ENCODE data around the gene CFAP77. TPM values are rescaled to one million over a fixed set of nuclear protein-coding genes. Genes with fewer than 3 reads are reported as not detected.

The CFAP77 gene
- total and polyA plus RNA-seq, 2 donors from 2014 or later: 0.50 TPM; not detected in 1

GRCh38 chr9:132609829-132610228 lies 199.8 kb downstream of the CFAP77 start:
- Histone ChIP-seq H3K9ac (ENCODE audit: low read length in 3 of 3) (no peak overlapping the region), H3K4me1 (ENCODE audit: control insufficient read depth in 2 of 3, insufficient read depth in 2 of 3, low read depth in 1 of 3, low read length in 3 of 3) (no peaks in the 10 kb centered on the region), H3K36me3 (ENCODE audit: control insufficient read depth in 2 of 3, insufficient read depth in 3 of 3, low read length in 3 of 3) (peaks cover 2 to 25% (median 17%) of the 10 kb centered on the region in 3 donors), H3K9me3 (ENCODE audit: control insufficient read depth in 2 of 3, insufficient read depth in 1 of 3, low read length in 3 of 3) (no peaks in the 10 kb centered on the region), H3K4me3 (ENCODE audit: low read length in 3 of 3) (no peak overlapping the region), H3K27ac (ENCODE audit: low read depth in 2 of 2, low read length in 2 of 2) (no peak overlapping the region), H3K27me3 (ENCODE audit: control insufficient read depth, insufficient read depth, low read length) (no peaks in the 10 kb centered on the region)
- TF ChIP-seq CTCF (IDR thresholded peaks at IDR 0.05; ENCODE audit: borderline replicate concordance, extremely low read depth, insufficient read depth): no peak
- intact Hi-C loops (cut with DNase I): no loop called here
- DNase-seq (no peak), FAIRE-seq (no peak)

- Histone ChIP-seq H3K9me3 (ENCODE audit: control insufficient read depth in 2 of 3, insufficient read depth in 1 of 3, low read length in 3 of 3) (no peaks in the 10 kb centered on the region), H3K4me1 (ENCODE audit: control insufficient read depth in 2 of 3, insufficient read depth in 2 of 3, low read depth in 1 of 3, low read length in 3 of 3) (no peaks in the 10 kb centered on the region), H3K27me3 (ENCODE audit: control insufficient read depth, insufficient read depth, low read length) (no peaks in the 10 kb centered on the region), H3K36me3 (ENCODE audit: control insufficient read depth in 2 of 3, insufficient read depth in 3 of 3, low read length in 3 of 3) (peaks cover 2 to 25% (median 20%) of the 10 kb centered on the region in 3 donors), H3K27ac (ENCODE audit: low read depth in 2 of 2, low read length in 2 of 2) (no peak overlapping the region), H3K9ac (ENCODE audit: low read length in 3 of 3) (no peak overlapping the region), H3K4me3 (ENCODE audit: low read length in 3 of 3) (no peak overlapping the region)
- TF ChIP-seq CTCF (IDR thresholded peaks at IDR 0.05; ENCODE audit: borderline replicate concordance, extremely low read depth, insufficient read depth): no peak
- intact Hi-C loops (cut with DNase I): no loop called here
- no peak for FAIRE-seq
- no peak for DNase-seq
Measured at GRCh38 chr9:132610661-132611060, 200.7 kb downstream of the CFAP77 start.

GRCh38 chr9:132614324-132614723 lies 204.3 kb downstream of the CFAP77 start:
- DNase-seq: no peak
- Histone ChIP-seq H3K36me3 (ENCODE audit: control insufficient read depth in 2 of 3, insufficient read depth in 3 of 3, low read length in 3 of 3) (peaks cover 2 to 27% (median 21%) of the 10 kb centered on the region in 3 donors), H3K27ac (ENCODE audit: low read depth in 2 of 2, low read length in 2 of 2) (no peak overlapping the region), H3K9me3 (ENCODE audit: control insufficient read depth in 2 of 3, insufficient read depth in 1 of 3, low read length in 3 of 3) (no peaks in the 10 kb centered on the region), H3K9ac (ENCODE audit: low read length in 3 of 3) (no peak overlapping the region), H3K4me1 (ENCODE audit: control insufficient read depth in 2 of 3, insufficient read depth in 2 of 3, low read depth in 1 of 3, low read length in 3 of 3) (no peaks in the 10 kb centered on the region), H3K4me3 (ENCODE audit: low read length in 3 of 3) (no peak overlapping the region), H3K27me3 (ENCODE audit: control insufficient read depth, insufficient read depth, low read length) (no peaks in the 10 kb centered on the region)
- TF ChIP-seq CTCF (IDR thresholded peaks at IDR 0.05; ENCODE audit: borderline replicate concordance, extremely low read depth, insufficient read depth): no peak
- intact Hi-C loops (cut with DNase I): no loop called here
- FAIRE-seq: no peak

GRCh38 chr9:132615774-132616173 lies 205.8 kb downstream of the CFAP77 start:
- H3K27ac ChIP-seq (ENCODE audit: low read depth in 2 of 2, low read length in 2 of 2): no peak overlapping the region
- DNase-seq (no peak), FAIRE-seq (no peak)
- H3K4me1 ChIP-seq (ENCODE audit: control insufficient read depth in 2 of 3, insufficient read depth in 2 of 3, low read depth in 1 of 3, low read length in 3 of 3): no peaks in the 10 kb centered on the region
- intact Hi-C loops (cut with DNase I): no loop called here
- no peaks in the 10 kb centered on the region for H3K9me3 ChIP-seq (ENCODE audit: control insufficient read depth in 2 of 3, insufficient read depth in 1 of 3, low read length in 3 of 3)
- no peak for TF ChIP-seq CTCF (IDR thresholded peaks at IDR 0.05; ENCODE audit: borderline replicate concordance, extremely low read depth, insufficient read depth)
- H3K9ac ChIP-seq (ENCODE audit: low read length in 3 of 3): no peak overlapping the region
- H3K27me3 ChIP-seq (ENCODE audit: control insufficient read depth, insufficient read depth, low read length): no peaks in the 10 kb centered on the region
- H3K36me3 ChIP-seq (ENCODE audit: control insufficient read depth in 2 of 3, insufficient read depth in 3 of 3, low read length in 3 of 3): peaks cover 2 to 29% (median 21%) of the 10 kb centered on the region in 3 donors
- H3K4me3 ChIP-seq (ENCODE audit: low read length in 3 of 3): no peak overlapping the region
